Hepatocyte (in vitro differentiated cells): ENCODE results near the gene SFTPD. TPM values are rescaled to one million over a fixed set of nuclear protein-coding genes. Genes with fewer than 3 reads are reported as not detected.

ENCODE experiments used
- DNase-seq: peaks from one replicate; pipeline ENCODE4 v3.0.0-alpha.2; 2016; ENCODE audit warnings: low spot score
- H2AFZ ChIP-seq: fragments of 200-600 bp; sonication (generic); 2 replicates; pipeline ENCODE4 v1.6.0; 2016; ENCODE audit warnings: antibody characterized with exemption, mild to moderate bottlenecking
- H3K27ac ChIP-seq: fragments of 200-600 bp; sonication (generic); 2 replicates; pipeline ENCODE4 v1.5.1; 2016; ENCODE audit warnings: mild to moderate bottlenecking
- H3K27me3 ChIP-seq: fragments of 200-600 bp; sonication (generic); 2 replicates; pipeline ENCODE4 v1.6.1; 2016
- H3K36me3 ChIP-seq: fragments of 200-600 bp; sonication (generic); replicated peaks from 2 replicates; pipeline ENCODE4 v1.5.1; 2016; ENCODE audit warnings: low read depth; ENCODE audit not compliant: insufficient read depth
- H3K4me1 ChIP-seq: fragments of 200-600 bp; sonication (generic); 2 replicates; pipeline ENCODE4 v1.5.1; 2016; ENCODE audit warnings: mild to moderate bottlenecking, moderate library complexity; ENCODE audit not compliant: insufficient read depth
- H3K4me2 ChIP-seq: fragments of 200-600 bp; sonication (generic); 2 replicates; pipeline ENCODE4 v1.6.0; 2016
- H3K4me3 ChIP-seq: fragments of 200-600 bp; sonication (generic); 2 replicates; pipeline ENCODE4 v1.5.1; 2016; ENCODE audit warnings: mild to moderate bottlenecking
- H3K79me2 ChIP-seq: fragments of 200-600 bp; sonication (generic); 2 replicates; pipeline ENCODE4 v1.6.0; 2017; ENCODE audit warnings: mild to moderate bottlenecking
- H3K9me2 ChIP-seq: fragments of 200-600 bp; sonication (generic); replicated peaks from 2 replicates; pipeline ENCODE4 v1.6.0; 2017; ENCODE audit warnings: mild to moderate bottlenecking; ENCODE audit not compliant: insufficient read depth
- H3K9me3 ChIP-seq: fragments of 200-600 bp; sonication (generic); 2 replicates; pipeline ENCODE4 v1.5.1; 2016; ENCODE audit warnings: low read depth, mild to moderate bottlenecking
- H4K20me1 ChIP-seq: fragments of 200-600 bp; sonication (generic); 2 replicates; pipeline ENCODE4 v1.6.0; 2016; ENCODE audit warnings: mild to moderate bottlenecking; ENCODE audit not compliant: insufficient read depth, poor library complexity, severe bottlenecking
- CTCF ChIP-seq: fragments of 200-600 bp; sonication (generic); IDR thresholded peaks from 2 replicates; pipeline ENCODE4 v1.5.1; 2016; ENCODE audit warnings: antibody characterized with exemption, mild to moderate bottlenecking; ENCODE audit not compliant: poor library complexity
- EZH2 ChIP-seq: fragments of 200-600 bp; sonication (generic); IDR thresholded peaks from 2 replicates; pipeline ENCODE4 v1.6.1; 2016; ENCODE audit warnings: antibody characterized with exemption, mild to moderate bottlenecking, borderline replicate concordance
- EZH2phosphoT487 ChIP-seq: fragments of 200-600 bp; sonication (generic); IDR thresholded peaks from one replicate; pipeline ENCODE4 v1.6.1; 2018; ENCODE audit warnings: antibody characterized with exemption, mild to moderate bottlenecking, low read depth, moderate library complexity; ENCODE audit not compliant: unreplicated experiment, severe bottlenecking
- WGBS: methylation state at CpG from one replicate; pipeline ENCODE4 v1.1.6; 2016; ENCODE audit warnings: low lambda C conversion rate; ENCODE audit errors: missing lambda C conversion rate; 5-methylcytosine and 5-hydroxymethylcytosine counted together
- polyA plus RNA-seq: library from polyadenylated mRNA; unstranded; fragments of >200 nt; fragmentation: Nextera tagmentation; extraction: Ambion mirVana; gene quantifications from 2 replicates; pipeline ENCODE4 v1.2.1, GENCODE V29; 2016
- total RNA-seq: library from RNA; depleted of rRNA; stranded (reverse); fragments of >200 nt; gene quantifications from 2 replicates; pipeline ENCODE4 v1.2.3, GENCODE V29; 2014

Gene SFTPD
- total and polyA plus RNA-seq, 2 experiments from 2014 or later: 55.5 to 233 TPM

GRCh38 chr10:79939969-79940368 is 8.9 kb downstream of the SFTPD start:
- H3K79me2 ChIP-seq: no peaks in the 10 kb centered on the region
- no peaks in the 10 kb centered on the region for H3K27me3 ChIP-seq
- 94% methylated on average over 2 of the region's 2 CpGs for WGBS
- no peak overlapping the region for H2AFZ ChIP-seq
- no peak overlapping the region for H3K27ac ChIP-seq
- H4K20me1 ChIP-seq: no peaks in the 10 kb centered on the region
- H3K4me2 ChIP-seq: no peak overlapping the region
- no peak for DNase-seq
- H3K4me3 ChIP-seq: no peak overlapping the region
- H3K4me1 ChIP-seq: no peaks in the 10 kb centered on the region
- TF ChIP-seq CTCF (no peak), EZH2phosphoT487 (no peak), EZH2 (no peak)
- H3K9me2 ChIP-seq: no peaks in the 10 kb centered on the region
- no peaks in the 10 kb centered on the region for H3K36me3 ChIP-seq
- no peaks in the 10 kb centered on the region for H3K9me3 ChIP-seq

- H3K4me1 ChIP-seq: no peaks in the 10 kb centered on the region
- H3K4me2 ChIP-seq: no peak overlapping the region
- H3K9me2 ChIP-seq: no peaks in the 10 kb centered on the region
- no peaks in the 10 kb centered on the region for H4K20me1 ChIP-seq
- H3K9me3 ChIP-seq: no peaks in the 10 kb centered on the region
- H3K4me3 ChIP-seq: no peak overlapping the region
- no peak for TF ChIP-seq EZH2phosphoT487
- no peak for TF ChIP-seq CTCF
- no peak overlapping the region for H3K27ac ChIP-seq
- 88% methylated on average over 6 of the region's 6 CpGs for WGBS
- no peaks in the 10 kb centered on the region for H3K27me3 ChIP-seq
- H3K79me2 ChIP-seq: no peaks in the 10 kb centered on the region
- no peak overlapping the region for H2AFZ ChIP-seq
- no peaks in the 10 kb centered on the region for H3K36me3 ChIP-seq
- DNase-seq: no peak
Observed at GRCh38 chr10:79938728-79939406, 10.0 kb downstream of the SFTPD start.

GRCh38 chr10:79937701-79938151 is 11.2 kb downstream of the SFTPD start:
- H3K4me3 ChIP-seq: no peak overlapping the region
- H3K79me2 ChIP-seq: no peaks in the 10 kb centered on the region
- H3K36me3 ChIP-seq: no peaks in the 10 kb centered on the region
- H3K9me2 ChIP-seq: no peaks in the 10 kb centered on the region
- H3K9me3 ChIP-seq: no peaks in the 10 kb centered on the region
- H3K4me1 ChIP-seq: no peaks in the 10 kb centered on the region
- H2AFZ ChIP-seq: no peak overlapping the region
- no peak overlapping the region for H3K4me2 ChIP-seq
- H4K20me1 ChIP-seq: no peaks in the 10 kb centered on the region
- WGBS: 95% methylated on average over 10 of the region's 10 CpGs
- TF ChIP-seq EZH2phosphoT487: no peak
- TF ChIP-seq EZH2: no peak
- TF ChIP-seq CTCF: no peak
- H3K27me3 ChIP-seq: no peaks in the 10 kb centered on the region
- DNase-seq: no peak
- H3K27ac ChIP-seq: no peak overlapping the region
